ENCODE results near the gene IGF1R.
"Not testable (repeated sequence)": the region's sequence is repeated elsewhere in the genome, so short reads cannot be mapped to it uniquely, and the experiment has no call there.

IGF1R gene

GRCh38 chr15:99003317-99003716 lies 355.0 kb downstream of the IGF1R start:
- in situ Hi-C loops (cut with HindIII; ENCODE audit: low sequenced_read_pairs) = not testable (repeated sequence)

GRCh38 chr15:99004998-99005974 lies 356.9 kb downstream of the IGF1R start:
- in situ Hi-C loops (cut with HindIII; ENCODE audit: low sequenced_read_pairs) = not testable (repeated sequence)

DNA sequence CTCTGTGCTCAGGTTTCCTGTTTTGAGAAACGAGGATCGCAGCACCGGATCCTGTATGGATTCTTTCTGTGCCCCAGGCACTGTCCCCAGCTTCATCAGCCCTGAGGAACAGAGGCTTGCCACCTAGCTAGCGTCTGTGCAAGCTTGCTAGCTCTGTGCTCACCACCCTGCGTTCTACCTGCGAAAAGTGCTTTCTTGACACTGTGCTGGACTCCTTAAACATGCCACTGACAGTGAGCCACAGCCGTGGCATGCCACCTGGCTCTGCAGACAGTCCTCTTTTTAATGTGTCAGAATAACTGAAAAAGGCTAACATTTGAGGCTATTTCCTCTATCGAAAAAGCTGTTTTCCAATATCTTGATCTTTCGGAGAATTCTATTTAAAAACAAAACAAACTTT lies 357.8 kb downstream of the IGF1R start:
- in situ Hi-C loops (cut with HindIII; ENCODE audit: low sequenced_read_pairs) = no loop called here

DNA sequence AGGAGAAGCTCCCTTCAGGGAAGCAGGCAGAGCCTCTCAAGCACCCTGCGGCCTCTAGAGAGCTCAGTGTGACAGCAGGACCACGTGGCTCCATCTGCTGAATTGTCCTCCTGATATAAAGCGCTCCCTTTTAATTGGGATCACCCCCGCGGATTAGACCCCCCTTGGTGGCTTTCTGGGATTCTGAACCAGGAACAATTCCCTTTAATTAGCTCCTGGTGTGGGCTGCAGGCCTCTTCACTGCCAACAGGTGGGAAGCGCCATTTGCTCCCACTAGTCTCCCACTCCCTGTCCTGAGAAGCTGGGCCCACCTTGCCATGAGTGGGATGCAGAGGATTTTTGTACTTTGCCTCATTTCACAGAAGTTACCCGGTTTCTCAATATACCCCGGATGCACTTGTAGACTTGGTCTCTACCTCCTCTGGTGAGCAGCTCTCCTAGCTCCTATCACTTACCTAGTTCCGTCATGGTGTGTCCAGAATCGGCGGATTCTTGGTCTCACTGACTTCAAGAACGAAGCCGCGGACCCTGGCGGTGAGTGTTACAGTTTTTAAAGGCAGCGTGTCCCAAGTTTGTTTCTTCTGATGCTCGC lies 358.7 kb downstream of the IGF1R start:
- in situ Hi-C loops (cut with HindIII; ENCODE audit: low sequenced_read_pairs) = no loop called here

DNA sequence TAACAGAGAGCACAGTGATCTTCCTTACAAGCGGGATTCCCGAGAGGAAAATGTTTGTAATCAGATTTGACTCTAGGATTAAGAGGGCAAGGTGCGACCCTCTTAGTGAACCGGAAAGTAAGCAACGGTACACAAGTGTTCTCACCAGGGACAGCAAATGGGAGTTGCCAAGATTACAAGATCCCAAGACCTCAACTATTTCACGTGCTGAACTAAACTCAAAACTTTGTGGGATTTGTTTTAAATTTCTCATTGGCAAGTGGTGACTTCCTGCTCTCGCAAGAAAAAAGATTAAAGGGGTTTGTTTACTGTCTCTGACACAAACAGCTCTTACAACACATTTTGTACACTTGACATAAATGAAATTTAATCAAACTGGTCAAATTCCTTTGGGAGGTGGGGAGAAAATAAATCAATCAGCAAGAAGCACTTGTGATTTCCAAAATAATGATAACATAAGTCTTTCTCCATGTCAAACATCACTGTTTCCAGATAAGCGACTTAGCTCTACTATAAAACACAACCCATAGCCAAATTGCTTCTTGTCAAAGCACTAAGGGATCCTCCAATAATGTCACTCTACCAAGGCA lies 361.5 kb downstream of the IGF1R start:
- in situ Hi-C loops (cut with HindIII; ENCODE audit: low sequenced_read_pairs) = no loop called here

- in situ Hi-C loops (cut with HindIII; ENCODE audit: low sequenced_read_pairs) = no loop called here
Observed at GRCh38 chr15:99010768-99011167, 362.4 kb downstream of the IGF1R start.
